SK-N-SH (cell line): Measurements from ENCODE around the gene CCDC149. TPM values are rescaled to one million over a fixed set of nuclear protein-coding genes. Genes with fewer than 3 reads are reported as not detected.

Experiments
- CTCF ChIA-PET: fragments of 300-600, 350-600 bp; formaldehyde crosslinking; extraction: SDS; loops from one replicate; lab custom pipeline; 2021; lab: Yijun Ruan, JAX
- POLR2A ChIA-PET: fragments of 350-600 bp; sonication (Branson Sonifier 250); formaldehyde crosslinking; extraction: SDS; loops from one replicate; lab custom pipeline; 2020; ENCODE audit warnings: antibody characterized with exemption, inconsistent platforms; lab: Yijun Ruan, JAX
- DNase-seq: peaks from one replicate; pipeline ENCODE4 v3.0.0; 2012
- H2AFZ ChIP-seq: fragments of 200-600 bp; sonication (generic); 2 replicates; pipeline ENCODE4 v1.8.1; 2016; ENCODE audit warnings: antibody characterized with exemption, mild to moderate bottlenecking, low read depth
- H3F3A ChIP-seq: fragments of 200-600 bp; sonication (generic); replicated peaks from 2 replicates; pipeline ENCODE3; 2016; ENCODE audit warnings: antibody characterized with exemption, mild to moderate bottlenecking; ENCODE audit not compliant: insufficient read depth
- H3K27ac ChIP-seq, 2 experiments: fragments of 200-500 bp in 1 of 2; fragments of 200-600 bp in 1 of 2; sonication (Bioruptor generic) in 1 of 2; sonication (generic), shearing (Covaris generic) in 1 of 2; 2 replicates each; pipeline versions ENCODE4 v1.5.1 to v1.6.1; 2014 to 2016; ENCODE audit warnings: low read depth in 2 of 2, inconsistent platforms in 1 of 2, low read length in 1 of 2, mild to moderate bottlenecking in 1 of 2, mixed read lengths in 1 of 2
- H3K27me3 ChIP-seq: fragments of 200-600 bp; sonication (generic), shearing (Covaris generic); 2 replicates; pipeline ENCODE4 v1.6.1; 2016; ENCODE audit warnings: mixed run types; ENCODE audit not compliant: insufficient read depth
- H3K36me3 ChIP-seq, 2 experiments: fragments of 200-500 bp in 1 of 2; fragments of 200-600 bp in 1 of 2; sonication (Bioruptor generic) in 1 of 2; sonication (generic) in 1 of 2; replicated peaks in 1 of 2; 2 replicates each; pipeline versions ENCODE3 to v1.5.1; 2014 to 2016; ENCODE audit warnings: low read length in 1 of 2, mild to moderate bottlenecking in 1 of 2; ENCODE audit not compliant: insufficient read depth in 2 of 2, control insufficient read depth in 1 of 2
- H3K4me1 ChIP-seq, 2 experiments: fragments of 200-500 bp in 1 of 2; fragments of 200-600 bp in 1 of 2; sonication (Bioruptor generic) in 1 of 2; sonication (generic), shearing (Covaris generic) in 1 of 2; 2 replicates each; pipeline versions ENCODE4 v1.5.1 to v1.6.1; 2014 to 2016; ENCODE audit warnings: low read depth in 1 of 2, low read length in 1 of 2, mixed run types in 1 of 2; ENCODE audit not compliant: insufficient read depth in 2 of 2, control insufficient read depth in 1 of 2
- H3K4me2 ChIP-seq: fragments of 200-600 bp; sonication (generic), shearing (Covaris generic); 2 replicates; pipeline ENCODE4 v1.6.1; 2017; ENCODE audit warnings: mixed run types
- H3K4me3 ChIP-seq, 2 experiments: fragments of 200-500 bp in 1 of 2; fragments of 200-600 bp in 1 of 2; sonication (Bioruptor generic) in 1 of 2; sonication (generic), shearing (Covaris generic) in 1 of 2; 2 replicates each; pipeline versions ENCODE4 v1.5.1 to v1.8.1; 2014 to 2016; ENCODE audit warnings: low read depth in 2 of 2, inconsistent platforms in 1 of 2, low read length in 1 of 2, mild to moderate bottlenecking in 1 of 2, mixed read lengths in 1 of 2, moderate library complexity in 1 of 2
- H3K79me2 ChIP-seq: fragments of 200-600 bp; sonication (generic); 2 replicates; pipeline ENCODE4 v1.8.1; 2017; ENCODE audit warnings: mild to moderate bottlenecking; ENCODE audit not compliant: insufficient read depth
- H3K9ac ChIP-seq: fragments of 200-600 bp; sonication (generic); 2 replicates; pipeline ENCODE4 v1.6.1; 2017; ENCODE audit warnings: mixed run types
- H3K9me2 ChIP-seq: fragments of 200-600 bp; sonication (generic); 2 replicates; pipeline ENCODE4 v1.6.1; 2017; ENCODE audit warnings: mixed run types
- H3K9me3 ChIP-seq: fragments of 200-600 bp; sonication (generic); 2 replicates; pipeline ENCODE4 v1.6.1; 2017; ENCODE audit warnings: mixed run types, mild to moderate bottlenecking, moderate library complexity
- H4K20me1 ChIP-seq: fragments of 200-600 bp; sonication (generic); 2 replicates; pipeline ENCODE4 v1.6.1; 2017; ENCODE audit warnings: mild to moderate bottlenecking, mixed run types; ENCODE audit not compliant: insufficient read depth
- CHD2 ChIP-seq: fragments of 150-350 bp; IDR thresholded peaks from 2 replicates; pipeline ENCODE4 v1.6.1; 2018; ENCODE audit warnings: low read length; ENCODE audit not compliant: partially characterized antibody
- EP300 ChIP-seq, 2 experiments: IDR thresholded peaks; 2 replicates each; pipeline versions ENCODE4 v1.4.0 to v1.6.1; 2012; ENCODE audit warnings: borderline replicate concordance in 1 of 2, low read depth in 1 of 2, low read length in 1 of 2
- EZH2phosphoT487 ChIP-seq: fragments of 200-600 bp; sonication (generic); IDR thresholded peaks from 2 replicates; pipeline ENCODE4 v1.6.1; 2017; ENCODE audit warnings: low read depth, mixed run types, mild to moderate bottlenecking, antibody characterized with exemption, moderate library complexity, borderline replicate concordance
- FOSL2 ChIP-seq: IDR thresholded peaks from 2 replicates; pipeline ENCODE4 v1.4.0; 2012; ENCODE audit warnings: low read depth, mild to moderate bottlenecking, moderate library complexity, borderline replicate concordance
- FOXM1 ChIP-seq: IDR thresholded peaks from 2 replicates; pipeline ENCODE4 v1.4.0; 2012; ENCODE audit warnings: low read depth, mild to moderate bottlenecking
- GABPA ChIP-seq: IDR thresholded peaks from 2 replicates; pipeline ENCODE4 v1.4.0; 2012; ENCODE audit warnings: low read depth, mild to moderate bottlenecking
- PBX3 ChIP-seq: IDR thresholded peaks from 2 replicates; pipeline ENCODE4; 2012
- RXRA ChIP-seq: IDR thresholded peaks from 2 replicates; pipeline ENCODE4 v1.4.0; 2012; ENCODE audit warnings: low read depth, mild to moderate bottlenecking, borderline replicate concordance
- SMC3 ChIP-seq: IDR thresholded peaks from 2 replicates; pipeline ENCODE4 v1.6.1; 2012; ENCODE audit warnings: low read depth, low read length, improper control_type of control experiment
- TAF1 ChIP-seq: IDR thresholded peaks from 2 replicates; pipeline ENCODE4 v1.6.1; 2012; ENCODE audit warnings: low read depth, mild to moderate bottlenecking, low read length, moderate library complexity, borderline replicate concordance
- TCF12 ChIP-seq: IDR thresholded peaks from 2 replicates; pipeline ENCODE4 v1.4.0; 2012
- YY1 ChIP-seq: IDR thresholded peaks from 2 replicates; pipeline ENCODE4 v1.4.0; 2012; ENCODE audit warnings: low read depth, mild to moderate bottlenecking
- ZBTB33 ChIP-seq: IDR thresholded peaks from 2 replicates; pipeline ENCODE4 v1.4.0; 2012; ENCODE audit warnings: low read depth, borderline replicate concordance
- WGBS: methylation state at CpG from one replicate; pipeline ENCODE4 v1.1.6; 2017; ENCODE audit warnings: low lambda C conversion rate; 5-methylcytosine and 5-hydroxymethylcytosine counted together
- polyA plus RNA-seq, 3 experiments: library from polyadenylated mRNA; depleted of rRNA; stranded (reverse); fragments of >200 nt; gene quantifications; 2 replicates each; pipeline ENCODE4 v1.2.3, GENCODE V29; 2012
- TF ChIP-seq, protein P1 (sequence below): fragments of 150-350 bp; IDR thresholded peaks from 2 replicates; pipeline ENCODE4 v1.6.1; 2017; ENCODE audit warnings: antibody characterized with exemption, low read length, low read depth, borderline replicate concordance
- TF ChIP-seq, protein P2 (sequence below): IDR thresholded peaks from 2 replicates; pipeline ENCODE4 v1.4.0; 2012; ENCODE audit warnings: low read depth, borderline replicate concordance
- TF ChIP-seq, protein P3 (sequence below): fragments of 200-600 bp; sonication (generic); IDR thresholded peaks from 2 replicates; pipeline ENCODE4 v1.6.1; 2017; ENCODE audit warnings: antibody characterized with exemption, mild to moderate bottlenecking, moderate library complexity
- TF ChIP-seq, protein P4 (sequence below): IDR thresholded peaks from 2 replicates; pipeline ENCODE4 v1.6.1; 2012; ENCODE audit warnings: mild to moderate bottlenecking, low read depth, low read length, moderate library complexity

Gene CCDC149
- polyA plus RNA-seq, 1 of the 3 experiments (the other 2 are of a cell fraction), result 5.5 TPM

DNA sequence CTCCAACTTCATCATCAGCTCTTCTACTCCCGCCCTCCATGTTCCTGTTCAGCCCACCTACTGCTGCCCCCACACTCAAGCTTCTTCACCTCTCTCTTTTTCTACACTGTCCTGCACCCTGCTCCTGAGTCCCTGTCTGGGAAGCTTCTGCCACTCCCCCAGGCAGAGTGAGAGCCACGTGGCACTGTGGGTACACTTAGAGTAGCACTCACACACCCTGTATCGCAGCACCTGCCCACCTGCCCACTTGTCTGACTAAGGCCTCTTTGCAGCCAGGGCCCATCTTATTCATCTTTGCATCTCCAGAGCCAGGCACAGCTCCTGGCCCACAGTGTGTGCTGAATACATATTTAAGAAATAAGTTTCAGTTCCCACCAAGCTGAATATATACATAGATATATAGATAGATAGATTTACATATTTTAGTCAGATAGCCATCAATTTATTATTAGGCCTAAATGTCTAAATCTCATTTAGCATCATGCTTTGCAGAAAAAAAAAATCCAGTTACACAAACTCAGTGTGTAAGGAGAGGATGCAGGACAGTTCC is 24.9 kb downstream of the CCDC149 start:
- H2AFZ ChIP-seq, result no peak overlapping the region
- no peaks in the 10 kb centered on the region for H3K9me2 ChIP-seq
- WGBS, result 62% methylated on average over 3 of the region's 3 CpGs
- no peaks in the 10 kb centered on the region for H3K27me3 ChIP-seq
- no peak for DNase-seq
- H3K79me2 ChIP-seq, result no peaks in the 10 kb centered on the region
- H3F3A ChIP-seq, result no peaks in the 10 kb centered on the region
- no peak overlapping the region for H3K27ac ChIP-seq
- no peaks in the 10 kb centered on the region for H4K20me1 ChIP-seq
- TF ChIP-seq, protein P1, sequence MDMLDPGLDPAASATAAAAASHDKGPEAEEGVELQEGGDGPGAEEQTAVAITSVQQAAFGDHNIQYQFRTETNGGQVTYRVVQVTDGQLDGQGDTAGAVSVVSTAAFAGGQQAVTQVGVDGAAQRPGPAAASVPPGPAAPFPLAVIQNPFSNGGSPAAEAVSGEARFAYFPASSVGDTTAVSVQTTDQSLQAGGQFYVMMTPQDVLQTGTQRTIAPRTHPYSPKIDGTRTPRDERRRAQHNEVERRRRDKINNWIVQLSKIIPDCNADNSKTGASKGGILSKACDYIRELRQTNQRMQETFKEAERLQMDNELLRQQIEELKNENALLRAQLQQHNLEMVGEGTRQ, result no peak
- TF ChIP-seq TCF12, result no peak
- CTCF ChIA-PET, result no interaction called here
- H3K9me3 ChIP-seq, result no peaks in the 10 kb centered on the region
- no peak overlapping the region for H3K9ac ChIP-seq
- POLR2A ChIA-PET, result no interaction called here
- H3K4me3 ChIP-seq, result no peak overlapping the region
- no peak overlapping the region for H3K4me2 ChIP-seq
- no peaks in the 10 kb centered on the region for H3K4me1 ChIP-seq
- no peaks in the 10 kb centered on the region for H3K36me3 ChIP-seq

DNA sequence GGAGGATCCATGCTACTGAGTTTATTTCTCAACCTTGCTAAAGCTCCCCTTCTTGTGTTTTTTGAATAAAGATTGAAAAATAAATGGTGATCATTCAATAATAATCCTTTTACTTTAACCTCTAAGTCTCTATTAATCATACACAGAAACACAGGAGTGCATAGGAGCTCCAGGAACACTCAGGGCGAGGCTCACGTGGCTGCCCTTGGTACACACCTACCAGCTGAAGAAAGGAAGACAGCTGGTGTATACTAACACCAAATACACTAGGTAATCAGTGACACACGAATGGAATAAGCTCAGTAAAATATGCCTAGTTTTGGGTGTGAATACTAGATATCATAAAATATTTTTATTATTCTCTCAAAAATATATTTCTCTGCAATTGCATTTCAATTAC is 26.2 kb downstream of the CCDC149 start:
- Histone ChIP-seq H4K20me1 (no peaks in the 10 kb centered on the region), H3K27me3 (no peaks in the 10 kb centered on the region), H3K9me2 (no peaks in the 10 kb centered on the region), H3K4me2 (no peak overlapping the region), H3K4me3 (no peak overlapping the region), H3F3A (no peaks in the 10 kb centered on the region), H3K9me3 (no peaks in the 10 kb centered on the region), H3K9ac (no peak overlapping the region), H3K79me2 (no peaks in the 10 kb centered on the region), H3K36me3 (no peaks in the 10 kb centered on the region), H2AFZ (no peak overlapping the region), H3K27ac (no peak overlapping the region), H3K4me1 (no peaks in the 10 kb centered on the region)
- no peak for TF ChIP-seq CHD2
- TF ChIP-seq YY1, result no peak
- no peak for TF ChIP-seq FOSL2
- no peak for TF ChIP-seq PBX3
- TF ChIP-seq SMC3, result no peak
- no peak for TF ChIP-seq ZBTB33
- TF ChIP-seq EZH2phosphoT487, result no peak
- TF ChIP-seq RXRA, result no peak
- TF ChIP-seq TAF1, result no peak
- TF ChIP-seq GABPA, result no peak
- TF ChIP-seq, protein P2, sequence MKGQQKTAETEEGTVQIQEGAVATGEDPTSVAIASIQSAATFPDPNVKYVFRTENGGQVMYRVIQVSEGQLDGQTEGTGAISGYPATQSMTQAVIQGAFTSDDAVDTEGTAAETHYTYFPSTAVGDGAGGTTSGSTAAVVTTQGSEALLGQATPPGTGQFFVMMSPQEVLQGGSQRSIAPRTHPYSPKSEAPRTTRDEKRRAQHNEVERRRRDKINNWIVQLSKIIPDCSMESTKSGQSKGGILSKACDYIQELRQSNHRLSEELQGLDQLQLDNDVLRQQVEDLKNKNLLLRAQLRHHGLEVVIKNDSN, result no peak
- TF ChIP-seq, protein P3, sequence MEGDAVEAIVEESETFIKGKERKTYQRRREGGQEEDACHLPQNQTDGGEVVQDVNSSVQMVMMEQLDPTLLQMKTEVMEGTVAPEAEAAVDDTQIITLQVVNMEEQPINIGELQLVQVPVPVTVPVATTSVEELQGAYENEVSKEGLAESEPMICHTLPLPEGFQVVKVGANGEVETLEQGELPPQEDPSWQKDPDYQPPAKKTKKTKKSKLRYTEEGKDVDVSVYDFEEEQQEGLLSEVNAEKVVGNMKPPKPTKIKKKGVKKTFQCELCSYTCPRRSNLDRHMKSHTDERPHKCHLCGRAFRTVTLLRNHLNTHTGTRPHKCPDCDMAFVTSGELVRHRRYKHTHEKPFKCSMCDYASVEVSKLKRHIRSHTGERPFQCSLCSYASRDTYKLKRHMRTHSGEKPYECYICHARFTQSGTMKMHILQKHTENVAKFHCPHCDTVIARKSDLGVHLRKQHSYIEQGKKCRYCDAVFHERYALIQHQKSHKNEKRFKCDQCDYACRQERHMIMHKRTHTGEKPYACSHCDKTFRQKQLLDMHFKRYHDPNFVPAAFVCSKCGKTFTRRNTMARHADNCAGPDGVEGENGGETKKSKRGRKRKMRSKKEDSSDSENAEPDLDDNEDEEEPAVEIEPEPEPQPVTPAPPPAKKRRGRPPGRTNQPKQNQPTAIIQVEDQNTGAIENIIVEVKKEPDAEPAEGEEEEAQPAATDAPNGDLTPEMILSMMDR, result no peak
- no peak for TF ChIP-seq TCF12
- TF ChIP-seq EP300 (IDR thresholded peaks at IDR 0.05; ENCODE audit: borderline replicate concordance in 1 of 2, low read depth in 1 of 2, low read length in 1 of 2), result no peak
- no peak for TF ChIP-seq FOXM1
- TF ChIP-seq, protein P4, sequence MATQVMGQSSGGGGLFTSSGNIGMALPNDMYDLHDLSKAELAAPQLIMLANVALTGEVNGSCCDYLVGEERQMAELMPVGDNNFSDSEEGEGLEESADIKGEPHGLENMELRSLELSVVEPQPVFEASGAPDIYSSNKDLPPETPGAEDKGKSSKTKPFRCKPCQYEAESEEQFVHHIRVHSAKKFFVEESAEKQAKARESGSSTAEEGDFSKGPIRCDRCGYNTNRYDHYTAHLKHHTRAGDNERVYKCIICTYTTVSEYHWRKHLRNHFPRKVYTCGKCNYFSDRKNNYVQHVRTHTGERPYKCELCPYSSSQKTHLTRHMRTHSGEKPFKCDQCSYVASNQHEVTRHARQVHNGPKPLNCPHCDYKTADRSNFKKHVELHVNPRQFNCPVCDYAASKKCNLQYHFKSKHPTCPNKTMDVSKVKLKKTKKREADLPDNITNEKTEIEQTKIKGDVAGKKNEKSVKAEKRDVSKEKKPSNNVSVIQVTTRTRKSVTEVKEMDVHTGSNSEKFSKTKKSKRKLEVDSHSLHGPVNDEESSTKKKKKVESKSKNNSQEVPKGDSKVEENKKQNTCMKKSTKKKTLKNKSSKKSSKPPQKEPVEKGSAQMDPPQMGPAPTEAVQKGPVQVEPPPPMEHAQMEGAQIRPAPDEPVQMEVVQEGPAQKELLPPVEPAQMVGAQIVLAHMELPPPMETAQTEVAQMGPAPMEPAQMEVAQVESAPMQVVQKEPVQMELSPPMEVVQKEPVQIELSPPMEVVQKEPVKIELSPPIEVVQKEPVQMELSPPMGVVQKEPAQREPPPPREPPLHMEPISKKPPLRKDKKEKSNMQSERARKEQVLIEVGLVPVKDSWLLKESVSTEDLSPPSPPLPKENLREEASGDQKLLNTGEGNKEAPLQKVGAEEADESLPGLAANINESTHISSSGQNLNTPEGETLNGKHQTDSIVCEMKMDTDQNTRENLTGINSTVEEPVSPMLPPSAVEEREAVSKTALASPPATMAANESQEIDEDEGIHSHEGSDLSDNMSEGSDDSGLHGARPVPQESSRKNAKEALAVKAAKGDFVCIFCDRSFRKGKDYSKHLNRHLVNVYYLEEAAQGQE, result no peak
- CTCF ChIA-PET, result no interaction called here
- no peak for DNase-seq
- 73% methylated on average over 3 of the region's 3 CpGs for WGBS
- POLR2A ChIA-PET, result no interaction called here
